GM12865 (cell line): Measurements from ENCODE around the gene SAMM50.

Experiments used
- DNase-seq: peaks from one replicate; pipeline ENCODE4 v3.0.0; 2010; ENCODE audit warnings: low read depth
- H3K4me3 ChIP-seq: 2 replicates; pipeline ENCODE4 v1.5.1; 2011; ENCODE audit warnings: mild to moderate bottlenecking, low read depth, low read length, control low read depth
- TF ChIP-seq, protein P1 (sequence below): IDR thresholded peaks from 2 replicates; pipeline ENCODE4 v1.5.1; 2011; ENCODE audit warnings: low read length, control low read depth, low read depth, inconsistent platforms; ENCODE audit not compliant: insufficient read depth; ENCODE audit errors: missing control alignments

The SAMM50 gene

DNA sequence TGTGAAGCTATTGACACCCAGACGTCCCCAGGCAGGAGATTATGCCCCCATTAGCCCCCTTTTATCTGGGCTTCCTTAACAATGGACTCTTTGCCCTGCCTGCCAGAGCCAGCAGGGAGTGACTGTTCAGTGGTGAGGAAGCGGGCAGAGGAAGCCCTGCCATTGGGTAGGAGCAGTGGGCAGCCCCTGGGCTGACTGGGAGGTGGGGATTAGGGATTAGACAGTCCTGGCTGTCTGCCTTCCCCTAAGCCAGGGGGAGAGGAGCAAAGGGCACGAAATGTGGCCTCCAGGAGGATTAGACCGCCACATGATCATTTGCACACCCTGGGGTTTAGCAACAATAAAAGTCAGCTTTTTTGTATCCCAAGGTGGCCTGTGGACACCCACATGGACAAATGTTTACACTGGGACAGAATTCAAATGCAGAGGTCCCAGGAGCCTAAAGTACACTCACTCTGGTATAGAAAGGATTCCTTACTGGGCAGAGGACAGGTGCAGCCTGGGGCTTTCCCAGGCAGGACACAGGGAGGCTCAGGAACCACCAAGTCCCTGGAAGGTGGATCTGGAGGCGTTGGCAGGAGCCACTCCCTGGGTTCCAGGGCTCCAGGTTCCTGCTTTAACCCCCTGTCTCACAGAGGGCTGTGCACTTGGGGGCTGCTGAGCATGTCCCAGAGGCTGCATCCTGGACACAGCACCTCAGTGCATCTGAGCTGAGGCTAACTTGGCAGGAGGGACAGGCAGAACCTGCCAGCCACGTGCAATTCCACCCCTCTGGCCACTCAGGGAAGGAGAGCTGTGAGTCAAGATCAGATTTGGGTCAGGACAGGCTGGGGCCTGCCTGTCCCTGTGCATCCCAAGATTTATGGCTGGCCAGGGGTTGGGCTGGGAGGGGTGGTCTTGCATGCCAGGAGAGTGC lies 29.6 kb upstream of the SAMM50 start:
- DNase-seq, result no peak
- no peak overlapping the region for H3K4me3 ChIP-seq
- TF ChIP-seq, protein P1, sequence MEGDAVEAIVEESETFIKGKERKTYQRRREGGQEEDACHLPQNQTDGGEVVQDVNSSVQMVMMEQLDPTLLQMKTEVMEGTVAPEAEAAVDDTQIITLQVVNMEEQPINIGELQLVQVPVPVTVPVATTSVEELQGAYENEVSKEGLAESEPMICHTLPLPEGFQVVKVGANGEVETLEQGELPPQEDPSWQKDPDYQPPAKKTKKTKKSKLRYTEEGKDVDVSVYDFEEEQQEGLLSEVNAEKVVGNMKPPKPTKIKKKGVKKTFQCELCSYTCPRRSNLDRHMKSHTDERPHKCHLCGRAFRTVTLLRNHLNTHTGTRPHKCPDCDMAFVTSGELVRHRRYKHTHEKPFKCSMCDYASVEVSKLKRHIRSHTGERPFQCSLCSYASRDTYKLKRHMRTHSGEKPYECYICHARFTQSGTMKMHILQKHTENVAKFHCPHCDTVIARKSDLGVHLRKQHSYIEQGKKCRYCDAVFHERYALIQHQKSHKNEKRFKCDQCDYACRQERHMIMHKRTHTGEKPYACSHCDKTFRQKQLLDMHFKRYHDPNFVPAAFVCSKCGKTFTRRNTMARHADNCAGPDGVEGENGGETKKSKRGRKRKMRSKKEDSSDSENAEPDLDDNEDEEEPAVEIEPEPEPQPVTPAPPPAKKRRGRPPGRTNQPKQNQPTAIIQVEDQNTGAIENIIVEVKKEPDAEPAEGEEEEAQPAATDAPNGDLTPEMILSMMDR, result no peak

DNA sequence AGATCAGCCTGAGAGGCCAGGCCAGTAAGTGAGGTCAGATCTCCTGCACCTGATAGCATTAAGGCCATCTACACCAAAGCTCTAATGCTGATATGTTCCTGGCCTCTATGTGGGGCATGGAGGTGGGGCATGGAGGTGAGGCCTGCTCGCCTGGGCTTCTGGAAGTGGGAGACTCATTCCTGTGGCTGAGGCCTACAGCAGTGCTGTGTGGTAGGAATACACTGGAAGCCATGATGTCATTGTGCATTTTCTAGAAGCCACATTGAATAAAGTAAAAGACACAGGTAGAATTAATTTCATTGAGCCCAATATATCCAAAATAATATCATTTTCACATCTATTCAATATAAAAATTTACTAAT lies 28.9 kb upstream of the SAMM50 start:
- no peak for DNase-seq
- H3K4me3 ChIP-seq, result no peak overlapping the region
- TF ChIP-seq, protein P1, result no peak

DNA sequence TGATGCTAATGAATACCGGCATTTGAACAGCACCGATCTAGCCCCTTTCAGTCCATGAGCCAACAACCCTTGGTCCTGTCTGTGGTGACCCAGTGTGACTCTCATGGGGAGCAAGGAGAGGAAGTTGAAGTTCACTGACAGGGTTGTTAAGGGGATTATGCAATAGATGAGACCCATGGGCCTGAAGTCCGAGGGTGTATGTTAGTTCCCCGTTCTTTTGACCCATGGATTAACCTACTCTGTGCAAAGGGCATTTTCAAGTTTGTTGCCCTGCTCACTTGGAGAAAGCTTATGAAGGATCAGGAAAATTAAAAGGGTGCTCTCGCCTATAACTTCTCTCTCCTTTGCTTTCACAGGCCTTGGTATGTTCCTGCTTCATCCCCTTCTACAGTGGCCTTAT lies 26.8 kb upstream of the SAMM50 start:
- DNase-seq, result no peak
- no peak overlapping the region for H3K4me3 ChIP-seq
- TF ChIP-seq, protein P1, result no peak

DNA sequence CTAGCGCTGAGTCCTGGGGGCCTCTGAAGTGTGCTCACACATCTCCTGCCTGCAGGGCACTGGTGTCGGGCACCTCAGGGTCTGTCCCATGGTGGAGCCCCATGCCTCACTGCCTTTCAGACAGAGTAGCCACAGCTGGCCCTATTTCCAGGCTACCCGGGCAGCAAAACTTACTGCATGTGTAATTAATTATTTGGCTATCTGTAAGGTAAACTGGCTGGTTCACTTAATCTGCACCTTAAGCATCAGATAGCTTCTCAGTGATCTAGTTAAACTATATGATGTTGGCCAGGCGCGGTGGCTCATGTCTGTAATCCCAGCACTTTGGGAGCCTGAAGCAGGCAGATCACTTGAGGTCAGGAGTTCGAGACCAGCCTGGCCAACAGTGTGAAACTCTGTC lies 26.3 kb upstream of the SAMM50 start:
- H3K4me3 ChIP-seq, result no peak overlapping the region
- TF ChIP-seq, protein P1, result no peak
- no peak for DNase-seq

DNA sequence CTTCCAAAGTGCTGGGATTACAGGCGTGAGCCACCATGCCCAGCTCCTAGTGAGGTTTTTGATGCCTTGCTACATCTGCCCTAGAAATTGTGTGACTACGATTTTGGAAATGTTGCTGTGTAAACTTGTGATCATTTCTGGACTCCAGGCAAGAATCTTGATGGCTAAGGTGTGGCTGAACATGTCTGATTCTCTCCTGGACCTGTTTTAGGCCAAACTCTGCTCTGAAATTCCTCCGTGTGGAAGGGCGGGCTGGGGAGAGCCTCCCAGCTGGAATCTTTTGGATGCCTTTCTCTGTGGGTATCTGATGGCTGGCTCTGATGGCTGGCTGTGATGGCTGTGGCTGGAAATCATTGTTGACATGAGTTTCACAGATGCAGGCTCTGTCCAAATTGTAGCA lies 23.5 kb upstream of the SAMM50 start:
- no peak overlapping the region for H3K4me3 ChIP-seq
- DNase-seq, result no peak
- TF ChIP-seq, protein P1, result no peak

DNA sequence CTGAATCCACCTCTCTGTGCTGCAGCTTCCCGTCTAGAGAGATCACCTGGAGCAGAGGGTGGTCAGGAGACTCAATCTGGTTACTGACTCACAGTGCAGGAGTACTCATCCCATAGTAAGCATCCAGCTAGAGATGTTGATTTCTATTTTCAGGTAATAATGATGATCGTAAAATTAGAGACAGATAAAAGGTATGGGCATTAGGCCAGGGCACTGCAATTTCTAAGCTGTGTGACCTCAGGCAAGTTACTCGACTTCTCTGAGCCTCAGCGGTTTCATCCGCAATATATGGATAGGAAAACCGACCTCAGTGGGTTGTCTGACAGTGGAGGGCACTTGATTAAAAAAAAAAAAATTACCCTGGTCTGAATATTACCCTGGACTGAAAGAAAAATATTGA lies 13.8 kb upstream of the SAMM50 start:
- TF ChIP-seq, protein P1, result no peak
- no peak overlapping the region for H3K4me3 ChIP-seq
- no peak for DNase-seq

DNA sequence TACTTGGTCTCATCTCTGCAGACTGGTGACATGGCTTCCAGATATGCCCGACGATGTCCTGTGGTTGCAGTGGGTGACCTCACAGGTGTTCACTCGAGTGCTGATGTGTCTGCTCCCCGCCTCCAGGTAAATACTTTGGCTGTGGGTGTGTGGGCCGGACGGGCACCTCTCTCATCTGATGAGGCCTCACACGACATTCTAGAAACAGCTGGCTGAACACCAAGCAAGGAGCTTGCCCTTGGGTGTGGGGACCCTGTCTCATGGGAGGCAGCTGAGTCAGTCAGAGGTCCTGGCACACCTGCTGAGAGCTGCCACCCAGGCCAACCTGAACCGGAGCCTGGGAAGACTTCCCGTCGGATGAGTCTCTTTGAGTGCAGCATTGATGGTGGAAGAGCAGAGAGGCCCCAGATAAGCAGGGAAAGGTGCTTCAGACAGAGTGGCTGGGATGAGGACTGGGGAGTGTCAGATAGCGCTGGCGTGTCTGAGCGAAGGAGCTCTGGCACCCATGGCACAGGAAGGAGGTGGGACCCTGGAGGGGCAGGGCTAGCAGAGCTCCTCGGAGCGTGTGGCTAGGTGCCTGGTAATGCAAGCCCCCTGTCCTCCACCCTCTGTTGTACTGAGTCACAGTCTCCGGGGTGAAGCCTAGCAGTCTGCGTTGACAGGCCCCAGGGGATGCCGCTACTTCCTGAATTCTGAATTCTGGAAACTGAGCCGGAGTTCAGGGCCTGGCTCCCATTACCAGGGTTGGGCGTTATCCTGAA lies 10.4 kb upstream of the SAMM50 start:
- TF ChIP-seq, protein P1, result no peak
- no peak overlapping the region for H3K4me3 ChIP-seq
- no peak for DNase-seq
